K562 (cell line): ENCODE measurements around the gene TXNDC9. TPM values are rescaled to one million over a fixed set of nuclear protein-coding genes. Genes with fewer than 3 reads are reported as not detected.

Experiments
- ATAC-seq: fragments of 200-7000 bp; cut with Tn5 transposase; 3 replicates; pipeline ENCODE4 v1.9.1; 2020; ENCODE audit warnings: moderate library complexity
- BruUV-seq: library from RNA; stranded (reverse); fragments of 400-500 nt; replicated peaks from 2 replicates; lab custom pipeline; 2021; lab: Mats Ljungman, UMichigan
- CTCF ChIA-PET: fragments of 300-600 bp; formaldehyde crosslinking; extraction: SDS; loops from one replicate; lab custom pipeline; 2021; ENCODE audit warnings: low intra/inter-chr PET ratio; lab: Yijun Ruan, JAX
- POLR2A ChIA-PET: fragments of 300-600, 350-650 bp; sonication (Branson Sonifier 250); formaldehyde crosslinking; extraction: SDS; loops from one replicate; lab custom pipeline; 2021; ENCODE audit warnings: antibody characterized with exemption, inconsistent platforms; lab: Yijun Ruan, JAX
- DNase-seq, 4 experiments: peaks; one replicate each; pipeline versions ENCODE4 v3.0.0 to v3.0.0-alpha.2; 2011 to 2018; ENCODE audit warnings: low spot score in 3 of 4, mixed read lengths in 3 of 4; ENCODE audit errors: extremely low read depth in 1 of 4
- FAIRE-seq: peaks from 2 replicates; lab custom pipeline; 2011; peaks lifted over from hg19 to GRCh38; lab: Jason Lieb, UNC
- H2AFZ ChIP-seq: 2 replicates; pipeline ENCODE4 v1.6.0; 2011; ENCODE audit warnings: low read depth, low read length, control low read depth, inconsistent platforms
- H3K27ac ChIP-seq: fragments of 200-600 bp; 3 replicates; pipeline ENCODE4 v1.8.0; 2011; ENCODE audit warnings: low read depth, mild to moderate bottlenecking, control low read depth, inconsistent platforms, low read length, moderate library complexity, mixed read lengths; ENCODE audit errors: extremely low read depth
- H3K27me3 ChIP-seq, 2 experiments: fragments of 300-600 bp in 1 of 2; 2 replicates in 1 of 2; 3 replicates in 1 of 2; pipeline versions ENCODE4 v1.6.0 to v1.8.0; 2011; ENCODE audit warnings: inconsistent platforms in 2 of 2, low read length in 2 of 2, mild to moderate bottlenecking in 1 of 2, mixed read lengths in 1 of 2, moderate library complexity in 1 of 2; ENCODE audit not compliant: control insufficient read depth in 2 of 2, insufficient read depth in 2 of 2
- H3K36me3 ChIP-seq: fragments of 300-600 bp; 3 replicates; pipeline ENCODE4 v1.8.0; 2011; ENCODE audit warnings: mild to moderate bottlenecking, low read length, inconsistent platforms; ENCODE audit not compliant: control insufficient read depth, insufficient read depth
- H3K4me1 ChIP-seq, 2 experiments: fragments of 200-600 bp in 1 of 2; replicated peaks in 1 of 2; 2 replicates in 1 of 2; 3 replicates in 1 of 2; pipeline versions ENCODE4 v1.5.1 to v1.8.0; 2011; ENCODE audit warnings: inconsistent platforms in 2 of 2, low read length in 2 of 2, mild to moderate bottlenecking in 1 of 2, mixed read lengths in 1 of 2, moderate library complexity in 1 of 2; ENCODE audit not compliant: control insufficient read depth in 2 of 2, insufficient read depth in 2 of 2
- H3K4me2 ChIP-seq: 2 replicates; pipeline ENCODE4 v1.6.1; 2011; ENCODE audit warnings: low read length, control low read depth, inconsistent platforms, mixed read lengths; ENCODE audit not compliant: insufficient read depth
- H3K4me3 ChIP-seq: fragments of 200-600 bp; sonication (generic), shearing (Covaris generic); 2 replicates; pipeline ENCODE4 v1.5.1; 2016; ENCODE audit warnings: control low read depth, inconsistent platforms
- H3K79me2 ChIP-seq: fragments of 200-600 bp; 3 replicates; pipeline ENCODE4 v1.8.0; 2011; ENCODE audit warnings: low read length, inconsistent platforms; ENCODE audit not compliant: control insufficient read depth, insufficient read depth
- H3K9ac ChIP-seq, 2 experiments: 2 replicates each; pipeline versions ENCODE4 v1.6.0 to v1.6.1; 2011; ENCODE audit warnings: low read depth in 2 of 2, low read length in 2 of 2, control low read depth in 1 of 2, inconsistent platforms in 1 of 2, mild to moderate bottlenecking in 1 of 2, mixed read lengths in 1 of 2; ENCODE audit not compliant: insufficient read depth in 1 of 2
- H3K9me1 ChIP-seq: one replicate; pipeline ENCODE4 v1.6.0; 2011; ENCODE audit warnings: inconsistent platforms, mild to moderate bottlenecking, low read length, moderate library complexity; ENCODE audit not compliant: control insufficient read depth, insufficient read depth
- H3K9me3 ChIP-seq: replicated peaks from 2 replicates; pipeline ENCODE4 v1.5.1; 2011; ENCODE audit warnings: low read depth, low read length, inconsistent platforms; ENCODE audit not compliant: control insufficient read depth, insufficient read depth
- H4K20me1 ChIP-seq: replicated peaks from 2 replicates; pipeline ENCODE4 v1.6.1; 2011; ENCODE audit warnings: low read length, inconsistent platforms, mixed read lengths; ENCODE audit not compliant: control insufficient read depth, insufficient read depth
- DEAF1 ChIP-seq: fragments of 450-650 bp; formaldehyde crosslinking; IDR thresholded peaks from 2 replicates; pipeline ENCODE4 v1.4.0; 2020; ENCODE audit warnings: mild to moderate bottlenecking, moderate library complexity
- EGR1 ChIP-seq: fragments of 450-650 bp; conservative IDR thresholded peaks from 2 replicates; pipeline ENCODE4 v1.6.1; 2017; ENCODE audit warnings: mild to moderate bottlenecking
- KAT2B ChIP-seq: IDR thresholded peaks from one replicate; pipeline ENCODE4 v1.6.1; 2012; ENCODE audit warnings: low read depth, mild to moderate bottlenecking, control low read depth, inconsistent platforms, low read length, moderate library complexity
- KDM2B ChIP-seq: fragments of 250-450 bp; sonication (Bioruptor Pico); IDR thresholded peaks from 2 replicates; pipeline ENCODE4 v1.8.0; 2021; ENCODE audit warnings: mild to moderate bottlenecking, moderate library complexity
- NBN ChIP-seq: fragments of 450-650 bp; IDR thresholded peaks from 2 replicates; pipeline ENCODE4 v1.6.1; 2016; ENCODE audit warnings: low read depth, mild to moderate bottlenecking
- NEUROD1 ChIP-seq: fragments of 150-350 bp; IDR thresholded peaks from 2 replicates; pipeline ENCODE4 v1.6.1; 2014; ENCODE audit warnings: borderline replicate concordance, low read length, low read depth; ENCODE audit not compliant: partially characterized antibody
- PRPF4 ChIP-seq: fragments of 200-400 bp; formaldehyde crosslinking; IDR thresholded peaks from one replicate; pipeline ENCODE4 v1.6.1; 2017; ENCODE audit warnings: low read length, low read depth, mild to moderate bottlenecking; ENCODE audit not compliant: insufficient read depth, poor library complexity, severe bottlenecking
- SAFB2 ChIP-seq: fragments of 200-400 bp; formaldehyde crosslinking; IDR thresholded peaks from 2 replicates; pipeline ENCODE4 v1.6.1; 2018; ENCODE audit warnings: borderline replicate concordance, low read length, low read depth, moderate library complexity; ENCODE audit not compliant: severe bottlenecking
- STAG1 ChIP-seq: sonication (generic); formaldehyde crosslinking; IDR thresholded peaks from 2 replicates; pipeline ENCODE4 v1.5.0; 2020; ENCODE audit warnings: missing genetic modification reagents, borderline replicate concordance
- THAP7 ChIP-seq: fragments of 250-450 bp; sonication (Bioruptor Pico); IDR thresholded peaks from 2 replicates; pipeline ENCODE4 v1.5.0; 2021
- ZNF121 ChIP-seq: sonication (generic); formaldehyde crosslinking; conservative IDR thresholded peaks from 2 replicates; pipeline ENCODE4 v1.8.0; 2022; ENCODE audit warnings: missing genetic modification reagents
- ZNF507 ChIP-seq: conservative IDR thresholded peaks from 2 replicates; pipeline ENCODE4 v1.6.1; 2017; ENCODE audit warnings: missing genetic modification characterization, missing compliant biosample characterization
- ZNF655 ChIP-seq: fragments of 250-450 bp; sonication (Bioruptor Pico); IDR thresholded peaks from 2 replicates; pipeline ENCODE4 v1.5.0; 2021
- ZNF696 ChIP-seq: fragments of 250-450 bp; sonication (Bioruptor Pico); conservative IDR thresholded peaks from 2 replicates; pipeline ENCODE4 v1.4.0; 2020; ENCODE audit warnings: mild to moderate bottlenecking, moderate library complexity
- ZNF699 ChIP-seq: fragments of 250-450 bp; sonication (Bioruptor Pico); IDR thresholded peaks from 2 replicates; pipeline ENCODE4 v1.8.0; 2021; ENCODE audit warnings: mild to moderate bottlenecking, moderate library complexity; ENCODE audit not compliant: insufficient replicate concordance
- WGBS: fragments of 100-300 bp; shearing (Covaris generic); methylation state at CpG from one replicate; pipeline ENCODE4 v1.1.6; 2016; ENCODE audit warnings: low coverage, mixed read lengths; ENCODE audit not compliant: insufficient coverage; ENCODE audit errors: missing lambda C conversion rate; 5-methylcytosine and 5-hydroxymethylcytosine counted together
- in situ Hi-C: fragments of 300-500 bp; cut with MboI; formaldehyde crosslinking; loops from 4 replicates; pipeline ENCODE4 v1.15.0; 2018; ENCODE audit warnings: inconsistent platforms, mixed read lengths
- intact Hi-C: fragments of 100-400 bp; cut with micrococcal nuclease; formaldehyde crosslinking; loops from 2 replicates; pipeline ENCODE4 v1.14.2; 2022
- polyA plus RNA-seq, 8 experiments: library from polyadenylated mRNA; depleted of rRNA in 4 of 8; stranded (reverse) in 5 of 8; unstranded in 3 of 8; fragments of >200 nt; fragmentation: Nextera tagmentation in 2 of 8; fragmentation: Illumina TruSeq in 1 of 8; extraction: Ambion mirVana in 2 of 8; extraction: Trizol in 1 of 8; gene quantifications; 2 replicates each; pipeline versions ENCODE4 v1.2.1 to v1.2.3, GENCODE V29; 2011 to 2014; ENCODE audit warnings: inconsistent platforms in 1 of 8, missing spikeins in 1 of 8
- total RNA-seq, 7 experiments: library from RNA; depleted of rRNA in 6 of 7; stranded (reverse); fragments of >200 nt in 6 of 7; fragmentation: Illumina TruSeq in 2 of 7; extraction: Trizol in 2 of 7; gene quantifications; 2 replicates each; pipeline versions ENCODE4 v1.2.1 to v1.2.3, GENCODE V29; 2011 to 2021; ENCODE audit warnings: low replicate concordance in 1 of 7

Gene TXNDC9
- total and polyA plus RNA-seq, 9 of the 15 experiments (the other 6 are each of a cell fraction or from before 2014, with no cell fraction given): 37.5 to 211 (median 65.5) TPM

- H3K36me3 ChIP-seq: peaks cover 96% of the 10 kb centered on the region
- in situ Hi-C loops: no loop called here
- H3K79me2 ChIP-seq: no peaks in the 10 kb centered on the region
- H3K27me3 ChIP-seq: no peaks in the 10 kb centered on the region
- intact Hi-C loops: no loop called here
- ATAC-seq (no peak), DNase-seq (no peak), FAIRE-seq (no peak)
- H3K9me1 ChIP-seq: no peaks in the 10 kb centered on the region
- H3K9me3 ChIP-seq: no peaks in the 10 kb centered on the region
- no peak overlapping the region for H3K27ac ChIP-seq
- CTCF ChIA-PET: no interaction called here
- BruUV-seq: no TSS peak
- no peak overlapping the region for H3K4me3 ChIP-seq
- WGBS: 93% methylated on average over 1 of the region's 1 CpG
- no peak overlapping the region for H3K4me2 ChIP-seq
- no peak overlapping the region for H2AFZ ChIP-seq
- TF ChIP-seq ZNF696 (CRISPR knock-in tag): no peak
- TF ChIP-seq NEUROD1: no peak
- TF ChIP-seq THAP7 (CRISPR knock-in tag): no peak
- TF ChIP-seq ZNF121 (CRISPR knock-in tag): no peak
- TF ChIP-seq KAT2B: no peak
- TF ChIP-seq PRPF4: no peak
- no peak for TF ChIP-seq NBN
- TF ChIP-seq KDM2B (CRISPR knock-in tag): no peak
- TF ChIP-seq SAFB2: no peak
- TF ChIP-seq ZNF699 (CRISPR knock-in tag): no peak
- TF ChIP-seq ZNF507: no peak
- no peak for TF ChIP-seq STAG1 (CRISPR knock-in tag)
- TF ChIP-seq ZNF655: no peak
- no peak for TF ChIP-seq DEAF1 (CRISPR knock-in tag)
- no peak for TF ChIP-seq EGR1
- POLR2A ChIA-PET: interaction anchor here (1.2 kb wide), 1 partner anchor 10 kb away, joined by 3 read pairs; no protein-coding TSS in a partner anchor
- no peaks in the 10 kb centered on the region for H3K4me1 ChIP-seq
- H4K20me1 ChIP-seq: no peaks in the 10 kb centered on the region
- H3K9ac ChIP-seq: no peak overlapping the region
Measured at GRCh38 chr2:99377879-99378278, 41.7 kb upstream of the TXNDC9 start.
